Amygdala (tissue), 56 donors: ENCODE results near the gene MRGPRE.
"Not testable (repeated sequence)": the region's sequence is repeated elsewhere in the genome, so short reads cannot be mapped to it uniquely, and the experiment has no call there.

Experiments
- DNase-seq, 56 donors: peaks; one replicate each; lab custom pipeline; 2025; lab: John Stamatoyannopoulos, UW

Gene MRGPRE, protein sequence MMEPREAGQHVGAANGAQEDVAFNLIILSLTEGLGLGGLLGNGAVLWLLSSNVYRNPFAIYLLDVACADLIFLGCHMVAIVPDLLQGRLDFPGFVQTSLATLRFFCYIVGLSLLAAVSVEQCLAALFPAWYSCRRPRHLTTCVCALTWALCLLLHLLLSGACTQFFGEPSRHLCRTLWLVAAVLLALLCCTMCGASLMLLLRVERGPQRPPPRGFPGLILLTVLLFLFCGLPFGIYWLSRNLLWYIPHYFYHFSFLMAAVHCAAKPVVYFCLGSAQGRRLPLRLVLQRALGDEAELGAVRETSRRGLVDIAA

DNA sequence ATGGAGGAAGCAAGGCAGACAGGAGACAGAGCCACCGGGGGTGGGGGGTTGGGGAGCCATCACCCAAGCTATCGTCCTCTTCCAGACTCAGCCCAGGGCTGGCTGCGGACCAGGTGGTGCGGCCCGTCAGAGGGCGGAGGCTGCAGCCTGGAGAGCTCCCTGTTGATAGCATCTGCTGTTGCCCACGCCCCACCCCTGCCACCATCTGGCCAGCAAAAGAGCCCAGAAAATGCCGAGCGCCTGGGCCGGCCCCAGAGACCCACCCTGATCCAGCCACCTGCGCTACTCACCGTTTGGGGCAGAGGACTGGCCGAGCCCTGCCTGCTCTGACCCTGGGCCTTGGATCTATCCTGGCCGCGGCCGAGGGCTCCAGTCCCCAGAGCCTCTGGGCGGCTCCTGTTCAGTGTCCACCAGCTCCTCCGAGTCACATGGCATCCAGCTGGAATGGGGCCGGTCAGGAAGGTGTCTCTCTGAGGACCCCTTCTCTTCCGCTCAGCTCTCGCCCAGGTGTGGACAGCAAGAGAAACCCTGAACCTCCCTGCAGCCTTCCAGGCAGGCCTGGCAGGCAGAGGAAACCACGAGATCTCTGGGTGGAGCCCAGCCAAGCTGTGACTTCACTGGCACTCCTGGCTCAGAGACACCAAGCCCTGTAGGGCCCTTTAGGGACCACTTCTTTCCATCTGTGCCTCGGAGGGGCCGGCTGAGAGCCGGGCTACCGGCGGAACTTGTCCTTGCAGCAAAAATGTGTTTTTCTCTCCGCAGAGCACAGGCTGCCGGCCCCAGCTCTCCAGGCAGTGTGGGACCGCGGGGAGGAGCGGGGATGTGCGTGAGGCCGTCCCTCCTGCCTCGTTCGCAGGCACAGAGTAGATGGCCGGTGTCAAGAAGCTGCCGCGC is at the start of gene MRGPRE:
TSS of gene MRGPRE (minus strand) at position 567 of the 894 bp plus-strand sequence. CDS start 3,618 bp downstream, outside the sequence.
- peak in 5 of 56 donors; percentile 3 to 28 (median 18) for DNase-seq

GRCh38 chr11:3281146-3281545 is 48.9 kb upstream of the MRGPRE start:
- DNase-seq = not testable (repeated sequence)

DNA sequence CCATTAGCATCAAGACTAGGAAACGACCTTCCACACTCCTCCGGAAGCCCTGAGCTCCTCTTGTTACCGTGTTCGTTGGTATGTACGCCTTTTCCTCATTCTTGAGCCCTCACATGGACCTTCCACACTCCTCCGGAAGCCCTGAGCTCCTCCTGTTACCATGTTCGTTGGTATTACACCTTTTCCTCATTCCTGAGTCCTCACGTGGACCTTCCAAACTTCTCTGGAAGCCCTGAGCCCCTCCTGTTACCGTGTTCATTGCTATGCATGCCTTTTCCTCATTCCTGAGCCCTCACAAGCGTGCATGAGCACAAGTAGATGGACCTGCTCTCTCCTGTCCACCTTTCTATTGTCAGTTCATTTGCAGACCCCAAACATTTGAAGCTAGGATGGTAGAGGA is 48.4 kb upstream of the MRGPRE start:
- not testable (repeated sequence) for DNase-seq

GRCh38 chr11:3278922-3279321 is 46.7 kb upstream of the MRGPRE start:
- not testable (repeated sequence) for DNase-seq

DNA sequence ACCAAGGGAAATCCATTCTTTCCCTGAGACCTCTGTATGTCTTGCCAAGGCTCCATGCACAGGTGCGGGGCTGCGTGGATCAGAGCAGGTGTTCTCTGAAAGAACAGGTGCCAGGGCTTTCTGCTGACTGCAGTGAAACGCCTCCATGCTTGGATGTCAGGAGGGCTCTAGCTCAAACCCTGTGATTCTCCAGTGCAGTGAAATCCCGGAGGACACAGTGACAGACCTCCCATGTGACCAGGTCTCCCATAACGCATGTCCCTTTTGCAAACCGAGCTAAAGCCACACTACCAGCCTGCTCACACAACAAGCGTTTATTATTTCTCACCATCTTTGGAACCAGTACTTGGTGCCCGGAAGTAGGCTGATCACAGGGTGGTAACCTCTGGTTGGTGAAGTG is 41.4 kb upstream of the MRGPRE start:
- DNase-seq = not testable (repeated sequence)

GRCh38 chr11:3262548-3262947 is 30.3 kb upstream of the MRGPRE start:
- not testable (repeated sequence) for DNase-seq

GRCh38 chr11:3261831-3262230 is 29.6 kb upstream of the MRGPRE start:
- DNase-seq = not testable (repeated sequence)

DNA sequence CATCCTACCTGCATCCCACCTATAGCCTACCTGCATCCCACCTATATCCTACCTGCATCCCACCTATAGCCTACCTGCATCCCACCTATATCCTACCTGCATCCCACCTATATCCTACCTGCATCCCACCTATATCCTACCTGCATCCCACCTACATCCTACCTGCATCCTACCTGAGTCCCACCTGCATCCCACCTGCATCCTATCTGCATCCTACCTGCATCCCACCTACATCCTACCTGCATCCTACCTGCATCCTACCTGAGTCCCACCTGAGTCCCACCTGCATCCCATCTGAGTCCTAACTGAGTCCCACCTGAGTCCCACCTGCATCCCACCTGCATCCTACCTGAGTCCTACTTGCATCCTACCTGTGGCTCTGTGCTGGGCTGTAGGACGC is 25.3 kb upstream of the MRGPRE start:
- not testable (repeated sequence) for DNase-seq

- DNase-seq = not testable (repeated sequence)
Measured at GRCh38 chr11:3255241-3255640, 23.0 kb upstream of the MRGPRE start.

GRCh38 chr11:3254773-3255172 is 22.6 kb upstream of the MRGPRE start:
- not testable (repeated sequence) for DNase-seq

- no peak for DNase-seq
Measured at GRCh38 chr11:3245071-3245470, 12.9 kb upstream of the MRGPRE start.

GRCh38 chr11:3243880-3244279 is 11.7 kb upstream of the MRGPRE start:
- DNase-seq = no peak

DNA sequence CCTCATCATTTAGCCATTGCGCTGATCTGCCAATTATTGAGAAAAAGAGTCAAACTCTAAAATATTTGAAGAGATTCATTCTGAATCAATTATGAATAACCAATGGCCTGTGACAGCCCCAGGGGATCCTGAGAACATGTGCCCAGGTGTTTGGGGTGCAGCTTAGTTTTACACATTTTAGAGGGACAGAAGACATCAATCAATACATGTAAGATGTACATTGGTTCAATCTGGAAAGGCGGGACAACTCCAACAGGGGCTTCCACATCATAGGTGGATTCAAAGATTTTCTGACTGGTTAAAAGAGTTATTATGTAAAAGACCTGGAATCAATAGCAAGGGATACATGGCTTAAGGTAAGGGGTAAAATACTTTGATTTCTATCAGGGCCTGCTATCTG is 4.9 kb upstream of the MRGPRE start:
- DNase-seq = no peak

DNA sequence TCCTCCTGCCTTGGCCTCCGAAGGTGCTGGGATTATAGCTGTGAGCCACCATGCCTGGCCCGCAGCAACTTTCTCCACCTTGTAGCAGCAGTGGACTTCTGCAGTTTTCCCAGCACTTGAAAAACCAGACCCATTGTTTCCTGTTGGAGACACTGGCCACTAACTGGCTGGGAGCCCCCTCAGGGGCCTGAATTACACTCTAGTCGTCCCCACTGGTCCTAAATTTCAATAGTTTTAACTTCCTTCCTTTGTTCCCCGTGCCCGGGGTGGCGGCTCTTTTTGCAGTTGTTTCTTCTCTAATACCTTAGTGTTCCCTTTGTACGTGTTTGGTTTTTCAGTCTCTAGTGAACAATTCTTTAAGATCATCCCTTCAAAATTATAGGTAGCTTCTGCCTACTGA is 2.6 kb upstream of the MRGPRE start:
- no peak for DNase-seq

DNA sequence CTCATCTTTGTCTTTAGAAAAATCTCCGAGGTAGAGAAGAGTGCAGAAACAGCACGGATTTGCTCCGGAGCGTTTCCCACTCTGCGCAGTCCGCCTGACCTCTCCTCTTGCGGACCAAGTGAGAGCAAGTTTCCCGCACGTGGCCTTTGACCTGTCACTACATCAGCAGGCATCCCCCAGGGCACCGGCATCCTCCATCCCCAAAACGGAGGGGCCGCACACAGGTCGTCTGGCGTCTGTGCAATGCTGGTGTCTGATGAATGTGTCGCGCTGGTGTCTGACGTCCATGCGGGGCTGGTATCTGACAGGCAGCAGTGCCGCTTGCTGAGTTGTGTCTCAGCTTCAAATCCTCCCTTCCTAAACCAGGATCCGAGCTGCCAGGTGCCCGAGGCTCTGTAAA is 739 bp upstream of the MRGPRE start:
- DNase-seq = no peak

GRCh38 chr11:3231550-3231850 is 717 bp downstream of the MRGPRE start:
- no peak for DNase-seq

DNA sequence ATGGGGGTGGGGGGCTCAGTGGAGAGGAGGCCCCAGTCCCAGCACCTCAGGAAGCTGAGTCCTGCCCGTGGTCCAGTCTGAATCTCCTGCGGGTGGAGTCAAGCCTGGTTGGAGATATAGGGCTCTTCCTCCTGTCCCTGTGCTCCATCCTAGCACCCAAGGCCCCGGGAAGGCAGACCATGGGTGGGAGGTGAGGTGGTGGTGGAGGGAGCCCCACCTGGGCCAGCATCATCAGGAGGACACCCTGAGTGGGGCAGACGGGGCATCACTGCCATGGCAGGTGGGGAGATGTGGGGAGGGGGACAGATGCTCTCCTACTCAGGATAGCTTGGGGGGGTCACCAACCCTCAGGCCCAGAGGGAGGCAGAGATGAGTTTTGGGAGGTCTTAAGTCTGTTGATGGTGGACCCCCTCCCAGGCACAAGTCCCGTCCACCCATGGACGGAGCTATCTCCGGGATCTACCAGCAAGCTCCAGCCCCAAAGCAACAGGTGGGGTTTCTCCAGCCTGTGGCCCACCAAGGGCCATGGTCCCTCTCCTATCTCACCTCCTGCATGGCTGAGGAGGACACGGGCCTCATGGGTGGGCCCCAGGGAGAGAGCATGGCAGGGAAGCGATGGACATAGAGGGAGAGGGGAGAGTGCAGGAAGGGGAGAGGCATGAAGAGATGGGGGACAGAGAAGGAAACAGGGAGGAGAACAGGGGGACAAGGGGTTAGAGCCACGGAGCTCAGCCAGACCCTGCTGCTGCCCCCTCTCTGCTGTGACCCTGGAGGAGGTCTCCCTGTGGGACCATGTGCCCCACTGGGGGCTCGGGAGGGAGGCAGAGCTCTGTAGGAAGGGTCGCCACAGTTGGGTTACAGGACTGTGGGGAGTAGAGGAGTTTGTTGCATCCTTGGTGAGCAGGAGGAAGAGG is 1.3 kb downstream of the MRGPRE start:
- DNase-seq = no peak

DNA sequence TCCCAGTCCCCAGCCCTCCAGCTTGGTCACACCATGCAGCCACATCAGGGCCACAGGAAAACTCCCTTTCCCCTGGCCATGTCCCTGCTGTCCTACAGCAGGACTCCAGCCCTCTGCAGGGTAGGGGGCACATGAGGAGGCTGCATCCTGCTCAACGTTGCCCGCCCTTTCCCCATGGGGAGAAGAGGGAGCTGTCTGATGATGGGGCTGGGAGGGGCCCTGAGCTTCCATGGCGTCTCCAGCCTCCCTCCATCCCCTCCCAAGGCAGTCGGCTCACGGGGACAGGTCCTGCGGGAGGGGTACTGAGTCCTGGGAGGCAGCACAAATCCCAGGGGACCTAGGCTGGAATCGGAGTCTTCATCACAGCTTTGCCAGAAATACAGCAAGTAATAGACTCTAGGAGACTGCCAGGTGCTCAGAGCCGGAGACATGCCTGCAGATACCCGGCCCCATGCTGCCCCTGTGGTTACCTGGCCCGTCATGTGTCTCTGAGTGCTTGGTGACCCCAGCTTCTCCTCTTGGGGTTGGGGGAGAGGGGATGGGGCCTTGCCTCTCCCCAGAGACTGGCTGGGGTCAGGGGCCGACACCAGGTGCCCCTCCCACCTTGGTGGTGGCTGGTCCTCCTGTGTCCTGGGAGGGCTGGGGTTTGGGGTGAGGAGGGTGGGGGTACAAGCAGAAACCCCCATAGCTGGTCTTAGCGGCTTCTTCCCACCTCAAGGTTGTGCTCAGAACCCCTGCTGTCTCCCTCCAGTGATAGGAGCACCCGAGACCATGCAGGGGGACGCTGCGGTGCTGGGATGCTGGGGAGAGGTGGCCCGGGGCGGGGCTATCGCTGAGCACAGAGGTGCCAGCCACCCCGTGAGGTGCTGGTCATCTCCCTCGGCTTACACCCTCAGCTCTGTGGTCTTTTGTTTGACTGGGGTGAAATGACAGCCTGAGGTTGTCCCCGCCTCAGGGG is 2.3 kb downstream of the MRGPRE start:
- no peak for DNase-seq

DNA sequence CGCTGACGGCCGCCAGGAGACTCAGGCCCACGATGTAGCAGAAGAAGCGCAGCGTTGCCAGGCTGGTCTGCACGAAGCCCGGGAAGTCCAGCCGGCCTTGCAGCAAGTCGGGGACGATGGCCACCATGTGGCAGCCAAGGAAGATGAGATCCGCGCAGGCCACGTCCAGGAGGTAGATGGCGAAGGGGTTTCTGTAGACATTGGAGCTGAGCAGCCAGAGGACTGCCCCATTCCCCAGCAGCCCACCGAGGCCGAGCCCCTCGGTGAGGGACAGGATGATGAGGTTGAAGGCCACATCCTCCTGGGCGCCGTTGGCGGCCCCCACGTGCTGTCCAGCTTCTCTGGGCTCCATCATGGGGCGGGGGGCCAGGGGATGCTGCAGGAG is 3.8 kb downstream of the MRGPRE start:
- no peak for DNase-seq
